Glutamatergic neuron (in vitro differentiated cells): ENCODE measurements around the gene SSNA1. TPM values are rescaled to one million over a fixed set of nuclear protein-coding genes. Genes with fewer than 3 reads are reported as not detected.

ENCODE experiments used
- DNase-seq: peaks from one replicate; pipeline ENCODE4 v3.0.0; 2022
- H3K27ac Mint-ChIP-seq: one replicate; pipeline ENCODE4 v1.8.0; 2020; ENCODE audit warnings: mild to moderate bottlenecking, mixed read lengths, inconsistent platforms; ENCODE audit not compliant: unreplicated experiment
- H3K27me3 Mint-ChIP-seq: one replicate; pipeline ENCODE4 v1.8.0; 2020; ENCODE audit warnings: mild to moderate bottlenecking, moderate library complexity, mixed read lengths, inconsistent platforms; ENCODE audit not compliant: unreplicated experiment
- H3K36me3 Mint-ChIP-seq: one replicate; pipeline ENCODE4 v1.8.0; 2020; ENCODE audit warnings: mild to moderate bottlenecking, mixed read lengths, inconsistent platforms; ENCODE audit not compliant: unreplicated experiment
- H3K4me1 Mint-ChIP-seq: one replicate; pipeline ENCODE4 v1.8.0; 2020; ENCODE audit warnings: mild to moderate bottlenecking, low read depth, mixed read lengths, inconsistent platforms; ENCODE audit not compliant: unreplicated experiment
- H3K4me3 Mint-ChIP-seq: one replicate; pipeline ENCODE4 v1.8.0; 2020; ENCODE audit warnings: mild to moderate bottlenecking, mixed read lengths, inconsistent platforms; ENCODE audit not compliant: unreplicated experiment
- H3K9me3 Mint-ChIP-seq: one replicate; pipeline ENCODE4 v1.8.0; 2020; ENCODE audit warnings: mild to moderate bottlenecking, moderate library complexity, mixed read lengths, inconsistent platforms; ENCODE audit not compliant: unreplicated experiment
- total RNA-seq: library from RNA; stranded (reverse); fragmentation: NEBNext Ultra II Directional; extraction: Animal tissue kit (Norgen Biotek cat#: 25700); gene quantifications from one replicate; pipeline ENCODE4 v1.2.1, GENCODE V29; 2021; ENCODE audit not compliant: unreplicated experiment
- TF ChIP-seq, protein P1 (sequence below): fragments of 200-600 bp; sonication (generic); IDR thresholded peaks from one replicate; pipeline ENCODE4 v1.5.0; 2021; ENCODE audit not compliant: partially characterized antibody, unreplicated experiment

SSNA1 gene
- total RNA-seq, 1 donor from 2014 or later, result 37.3 TPM

DNA sequence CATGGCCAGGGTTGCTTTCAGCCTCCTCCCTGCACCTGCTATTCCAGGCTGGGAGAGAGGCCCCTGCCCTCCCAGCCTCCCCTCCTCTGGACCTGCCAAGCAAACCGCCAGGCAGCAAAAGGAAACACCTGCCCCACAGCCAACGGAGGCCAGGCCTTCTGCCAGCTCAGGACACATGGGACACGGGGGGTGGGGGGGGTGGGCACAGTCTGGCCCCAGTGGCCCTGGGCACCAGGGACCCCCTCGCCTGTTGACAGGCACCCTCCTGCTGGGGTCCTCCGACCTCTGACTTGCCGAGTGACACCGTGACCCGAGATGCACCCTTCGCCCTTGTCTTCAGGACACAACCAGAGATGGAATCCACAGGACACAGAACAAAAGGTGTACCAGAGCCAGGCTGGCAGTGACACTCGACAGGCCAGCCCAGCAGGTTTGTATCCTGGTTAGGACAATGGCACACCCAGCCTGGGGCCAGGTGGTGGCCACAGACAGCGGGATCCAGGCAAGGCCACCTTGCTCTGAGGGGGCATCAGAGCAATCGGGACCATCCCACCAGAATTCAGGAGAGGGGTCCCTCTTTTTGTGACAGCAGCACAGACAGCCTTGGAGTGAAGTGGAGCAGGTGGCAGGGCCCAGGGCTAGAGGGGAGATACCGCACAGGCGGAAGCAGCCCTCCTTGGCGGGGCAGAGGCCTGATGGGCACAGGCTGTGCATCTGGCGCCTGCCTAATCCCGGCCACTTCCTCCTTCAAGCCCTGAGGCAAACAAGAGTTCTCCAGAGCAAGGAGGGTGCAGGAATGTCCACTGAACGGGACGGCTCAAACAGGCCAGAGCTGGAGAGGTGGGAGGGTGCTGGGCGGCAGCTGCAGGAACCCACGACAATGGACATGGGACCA, 15.3 kb upstream of the SSNA1 start:
- peaks cover 5% of the 10 kb centered on the region for H3K27me3 Mint-ChIP-seq
- H3K27ac Mint-ChIP-seq, result no peak overlapping the region
- TF ChIP-seq, protein P1, sequence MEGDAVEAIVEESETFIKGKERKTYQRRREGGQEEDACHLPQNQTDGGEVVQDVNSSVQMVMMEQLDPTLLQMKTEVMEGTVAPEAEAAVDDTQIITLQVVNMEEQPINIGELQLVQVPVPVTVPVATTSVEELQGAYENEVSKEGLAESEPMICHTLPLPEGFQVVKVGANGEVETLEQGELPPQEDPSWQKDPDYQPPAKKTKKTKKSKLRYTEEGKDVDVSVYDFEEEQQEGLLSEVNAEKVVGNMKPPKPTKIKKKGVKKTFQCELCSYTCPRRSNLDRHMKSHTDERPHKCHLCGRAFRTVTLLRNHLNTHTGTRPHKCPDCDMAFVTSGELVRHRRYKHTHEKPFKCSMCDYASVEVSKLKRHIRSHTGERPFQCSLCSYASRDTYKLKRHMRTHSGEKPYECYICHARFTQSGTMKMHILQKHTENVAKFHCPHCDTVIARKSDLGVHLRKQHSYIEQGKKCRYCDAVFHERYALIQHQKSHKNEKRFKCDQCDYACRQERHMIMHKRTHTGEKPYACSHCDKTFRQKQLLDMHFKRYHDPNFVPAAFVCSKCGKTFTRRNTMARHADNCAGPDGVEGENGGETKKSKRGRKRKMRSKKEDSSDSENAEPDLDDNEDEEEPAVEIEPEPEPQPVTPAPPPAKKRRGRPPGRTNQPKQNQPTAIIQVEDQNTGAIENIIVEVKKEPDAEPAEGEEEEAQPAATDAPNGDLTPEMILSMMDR, result no peak
- DNase-seq, result no peak
- no peak overlapping the region for H3K4me3 Mint-ChIP-seq
- no peaks in the 10 kb centered on the region for H3K36me3 Mint-ChIP-seq
- H3K4me1 Mint-ChIP-seq, result no peaks in the 10 kb centered on the region
- peaks cover 2% of the 10 kb centered on the region for H3K9me3 Mint-ChIP-seq

DNA sequence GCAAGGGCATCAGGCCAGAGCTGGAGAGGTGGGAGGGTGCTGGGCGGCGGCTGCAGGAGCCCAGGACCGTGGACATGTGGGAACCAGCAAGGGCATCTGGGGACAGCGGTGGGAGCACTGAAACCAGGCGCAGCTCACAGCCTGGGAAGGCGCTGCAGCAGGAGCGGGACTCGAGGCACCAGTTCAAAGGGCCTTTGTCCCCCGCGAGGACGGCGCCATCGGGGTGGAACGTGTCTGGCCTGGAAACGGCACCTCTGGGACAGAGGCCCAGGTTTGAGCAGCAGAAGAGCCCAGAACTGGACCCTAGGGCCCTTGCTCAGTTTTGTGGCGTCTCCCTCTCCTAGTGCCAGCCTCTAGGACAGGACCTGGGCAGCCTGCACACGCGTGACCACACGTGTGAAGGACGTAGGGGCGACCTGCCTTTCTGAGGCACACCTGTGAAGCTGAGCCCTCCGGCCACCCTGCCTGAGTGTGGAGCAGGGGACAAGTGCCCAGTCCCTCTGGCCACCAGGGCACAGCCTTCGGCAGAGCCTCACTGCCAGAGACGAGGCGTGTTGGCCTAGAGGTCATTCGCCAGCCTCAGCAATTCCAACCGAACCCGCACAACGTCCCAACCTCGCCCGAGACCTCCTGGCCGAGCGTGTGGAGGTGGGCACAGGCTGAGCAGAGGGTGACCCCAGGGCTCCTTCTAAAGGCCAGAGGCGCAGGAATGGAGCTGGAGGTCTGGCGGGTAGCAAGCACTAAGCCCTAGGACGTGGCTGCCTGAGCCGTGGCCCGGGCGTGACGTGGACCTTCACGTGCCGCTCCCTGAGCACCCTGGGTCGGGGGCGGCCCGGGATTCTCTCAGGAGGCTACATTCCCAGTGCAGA, 14.4 kb upstream of the SSNA1 start:
- TF ChIP-seq, protein P1, result no peak
- Mint-ChIP-seq H3K36me3 (no peaks in the 10 kb centered on the region), H3K27me3 (peaks cover 5% of the 10 kb centered on the region), H3K4me3 (no peak overlapping the region), H3K4me1 (no peaks in the 10 kb centered on the region), H3K9me3 (peaks cover 2% of the 10 kb centered on the region), H3K27ac (no peak overlapping the region)
- DNase-seq, result no peak

DNA sequence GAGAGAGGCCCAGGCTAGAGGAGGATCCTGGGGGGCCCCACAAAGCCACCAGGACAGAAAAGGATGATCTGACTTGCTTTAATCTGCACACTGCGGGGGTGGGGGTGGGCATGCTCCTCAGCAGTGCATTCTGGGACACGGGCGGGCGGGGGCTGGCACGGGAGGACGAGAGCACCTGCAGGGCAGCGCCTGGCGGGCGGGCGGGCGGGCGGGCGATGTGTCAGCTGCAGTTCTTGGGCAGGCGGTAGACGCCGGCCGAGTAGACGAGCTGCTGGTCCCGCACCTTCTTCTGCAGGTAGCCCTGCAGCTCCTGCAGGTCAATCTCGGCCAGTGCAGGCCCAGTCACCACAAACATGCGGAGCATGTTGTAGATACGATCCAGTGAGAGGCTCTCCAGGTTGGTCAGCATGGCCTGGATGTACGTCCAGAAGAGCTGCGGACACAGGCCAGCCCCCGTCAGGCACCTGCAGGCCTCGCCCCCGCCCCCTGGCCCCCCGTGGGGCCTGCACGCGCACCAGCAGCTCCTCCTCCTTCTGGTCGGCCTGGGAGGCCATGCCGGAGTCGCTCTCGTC, 13.7 kb upstream of the SSNA1 start:
- Mint-ChIP-seq H3K4me1 (no peaks in the 10 kb centered on the region), H3K4me3 (no peak overlapping the region), H3K27ac (no peak overlapping the region), H3K9me3 (peaks cover 2% of the 10 kb centered on the region), H3K27me3 (peaks cover 5% of the 10 kb centered on the region), H3K36me3 (no peaks in the 10 kb centered on the region)
- DNase-seq, result no peak
- TF ChIP-seq, protein P1, result no peak

DNA sequence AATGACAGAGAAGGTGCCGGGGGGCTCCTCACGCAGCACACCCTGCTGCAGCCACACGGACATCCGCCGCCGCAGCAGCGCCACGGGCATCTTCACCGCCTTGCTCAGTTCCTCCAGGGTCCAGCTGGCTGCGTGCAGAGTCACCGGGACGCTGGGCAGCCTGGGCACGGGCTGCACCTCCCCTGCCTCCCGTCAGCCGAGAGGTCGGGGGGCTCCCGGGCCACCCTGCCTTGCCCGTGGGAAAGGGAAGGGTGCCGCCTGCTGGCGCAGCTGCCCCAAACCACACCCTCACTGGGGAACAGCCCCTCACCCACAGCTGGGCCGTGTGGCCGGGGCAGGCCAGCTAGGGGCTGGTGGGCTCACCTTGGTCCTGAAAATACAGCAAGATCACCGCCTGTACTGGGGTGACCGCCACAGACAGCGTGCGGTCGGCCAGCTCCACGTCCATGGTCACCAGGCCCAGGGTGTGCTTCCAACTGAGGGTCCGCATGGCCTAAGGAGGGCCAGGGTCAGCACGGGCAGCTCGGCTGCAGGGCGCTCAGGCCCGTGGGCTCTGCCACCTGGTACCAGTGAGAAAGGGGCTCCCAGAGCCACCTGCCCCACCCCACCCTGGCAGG, 13.0 kb upstream of the SSNA1 start:
- TF ChIP-seq, protein P1, result no peak
- Mint-ChIP-seq H3K27ac (no peak overlapping the region), H3K4me3 (no peak overlapping the region), H3K36me3 (no peaks in the 10 kb centered on the region), H3K4me1 (no peaks in the 10 kb centered on the region), H3K9me3 (peaks cover 2% of the 10 kb centered on the region), H3K27me3 (peaks cover 5% of the 10 kb centered on the region)
- DNase-seq, result no peak
